IMR-90 (cell line): ENCODE results near the gene YKT6. TPM values are rescaled to one million over a fixed set of nuclear protein-coding genes. Genes with fewer than 3 reads are reported as not detected.

Experiments used
- ATAC-seq: fragments of 200-7000 bp; cut with Tn5 transposase; 2 replicates; pipeline ENCODE4 v1.9.1; 2020; ENCODE audit warnings: low read depth, mild to moderate bottlenecking, moderate library complexity
- BruUV-seq: library from RNA; stranded (reverse); fragments of 400-500 nt; replicated peaks from 2 replicates; lab custom pipeline; 2021; lab: Mats Ljungman, UMichigan
- CTCF ChIA-PET: fragments of 300-600 bp; formaldehyde crosslinking; extraction: SDS; loops from one replicate; lab custom pipeline; 2021; ENCODE audit warnings: antibody characterized with exemption; lab: Yijun Ruan, JAX
- POLR2A ChIA-PET: fragments of 300-600 bp; sonication (Branson Sonifier 250); formaldehyde crosslinking; loops from one replicate; lab custom pipeline; 2022; ENCODE audit warnings: antibody characterized with exemption; ENCODE audit not compliant: unreplicated experiment; lab: Charles Lee
- DNase-seq: peaks from one replicate; pipeline ENCODE4 v3.0.0; 2013
- H2AFZ ChIP-seq: replicated peaks from 2 replicates; pipeline ENCODE3; 2013; ENCODE audit warnings: low read length, mild to moderate bottlenecking; ENCODE audit not compliant: poor library complexity
- H2AK5ac ChIP-seq: 2 replicates; pipeline ENCODE4 v1.6.1; 2013; ENCODE audit warnings: low read depth, low read length, inconsistent platforms
- H2AK9ac ChIP-seq: replicated peaks from 2 replicates; pipeline ENCODE3; 2013; ENCODE audit warnings: mild to moderate bottlenecking, low read depth, low read length, moderate library complexity; ENCODE audit not compliant: poor library complexity
- H2BK120ac ChIP-seq: 2 replicates; pipeline ENCODE4 v1.6.1; 2013; ENCODE audit warnings: low read depth, low read length, inconsistent platforms
- H2BK15ac ChIP-seq: 3 replicates; pipeline ENCODE4 v1.6.1; 2013; ENCODE audit warnings: low read depth, low read length, inconsistent platforms
- H2BK20ac ChIP-seq: 2 replicates; pipeline ENCODE4 v1.6.1; 2013; ENCODE audit warnings: low read depth, mild to moderate bottlenecking, inconsistent platforms, low read length, moderate library complexity
- H2BK5ac ChIP-seq: 2 replicates; pipeline ENCODE4 v1.6.1; 2013; ENCODE audit warnings: mild to moderate bottlenecking, low read depth, low read length, inconsistent platforms; ENCODE audit not compliant: poor library complexity, severe bottlenecking
- H3K14ac ChIP-seq: replicated peaks from 2 replicates; pipeline ENCODE4 v1.6.1; 2013; ENCODE audit warnings: low read depth, low read length, inconsistent platforms
- H3K18ac ChIP-seq: 2 replicates; pipeline ENCODE4 v1.6.1; 2013; ENCODE audit warnings: low read depth, low read length, control low read depth
- H3K23ac ChIP-seq: 2 replicates; pipeline ENCODE4 v1.6.1; 2013; ENCODE audit warnings: low read depth, low read length, inconsistent platforms
- H3K27ac ChIP-seq: 2 replicates; pipeline ENCODE4 v1.5.1; 2013; ENCODE audit warnings: mild to moderate bottlenecking, control low read depth, low read length; ENCODE audit not compliant: insufficient read depth
- H3K27me3 ChIP-seq: 2 replicates; pipeline ENCODE4 v1.6.1; 2013; ENCODE audit warnings: low read length; ENCODE audit not compliant: control insufficient read depth, insufficient read depth
- H3K36me3 ChIP-seq: 2 replicates; pipeline ENCODE4 v1.6.1; 2013; ENCODE audit warnings: low read length, mixed read lengths; ENCODE audit not compliant: control insufficient read depth, insufficient read depth
- H3K4ac ChIP-seq: 2 replicates; pipeline ENCODE4 v1.6.1; 2013; ENCODE audit warnings: low read depth, low read length, inconsistent platforms
- H3K4me1 ChIP-seq: 2 replicates; pipeline ENCODE4 v1.6.1; 2013; ENCODE audit warnings: low read length, mixed read lengths; ENCODE audit not compliant: control insufficient read depth, insufficient read depth
- H3K4me2 ChIP-seq: 2 replicates; pipeline ENCODE4 v1.6.1; 2013; ENCODE audit warnings: low read depth, mild to moderate bottlenecking, control low read depth, low read length, moderate library complexity
- H3K4me3 ChIP-seq: 2 replicates; pipeline ENCODE4 v1.5.1; 2013; ENCODE audit warnings: low read depth, mild to moderate bottlenecking, control low read depth, low read length, moderate library complexity; ENCODE audit not compliant: insufficient read depth
- H3K56ac ChIP-seq: 2 replicates; pipeline ENCODE4 v1.6.1; 2013; ENCODE audit warnings: low read length, inconsistent platforms; ENCODE audit not compliant: insufficient read depth; ENCODE audit errors: extremely low read depth
- H3K79me1 ChIP-seq, 2 experiments: 2 replicates each; pipeline ENCODE4 v1.6.1; 2013; ENCODE audit warnings: low read length in 2 of 2, inconsistent platforms in 1 of 2, low read depth in 1 of 2
- H3K9ac ChIP-seq: 2 replicates; pipeline ENCODE4 v1.6.1; 2013; ENCODE audit warnings: low read depth, low read length, control low read depth
- H3K9me1 ChIP-seq: 2 replicates; pipeline ENCODE4 v1.6.1; 2013; ENCODE audit warnings: low read length, inconsistent platforms; ENCODE audit not compliant: insufficient read depth
- H3K9me3 ChIP-seq: 2 replicates; pipeline ENCODE4 v1.6.1; 2013; ENCODE audit warnings: low read length; ENCODE audit not compliant: control insufficient read depth, insufficient read depth
- H4K20me1 ChIP-seq: 2 replicates; pipeline ENCODE4 v1.6.1; 2013; ENCODE audit warnings: low read length, inconsistent platforms; ENCODE audit not compliant: insufficient read depth
- H4K5ac ChIP-seq: 2 replicates; pipeline ENCODE4 v1.6.1; 2013; ENCODE audit warnings: mild to moderate bottlenecking, low read depth, low read length, control low read depth
- H4K8ac ChIP-seq, 2 experiments: 2 replicates each; pipeline ENCODE4 v1.6.1; 2013; ENCODE audit warnings: low read depth in 2 of 2, low read length in 2 of 2, control low read depth in 1 of 2, inconsistent platforms in 1 of 2
- H4K91ac ChIP-seq: 2 replicates; pipeline ENCODE4 v1.6.1; 2013; ENCODE audit warnings: low read depth, low read length, inconsistent platforms; ENCODE audit not compliant: insufficient read depth
- BHLHE40 ChIP-seq: fragments of 150-350 bp; IDR thresholded peaks from 2 replicates; pipeline ENCODE4 v1.6.1; 2016; ENCODE audit warnings: mild to moderate bottlenecking, low read depth, low read length
- CEBPB ChIP-seq: IDR thresholded peaks from 2 replicates; pipeline ENCODE4 v1.6.1; 2012; ENCODE audit warnings: low read depth, low read length, improper control_type of control experiment
- CHD1 ChIP-seq: IDR thresholded peaks from 2 replicates; pipeline ENCODE4 v1.6.1; 2012; ENCODE audit warnings: low read depth, low read length, improper control_type of control experiment
- FOS ChIP-seq: fragments of 150-350 bp; IDR thresholded peaks from 2 replicates; pipeline ENCODE4 v1.6.1; 2016; ENCODE audit warnings: low read depth, low read length
- MAFK ChIP-seq: IDR thresholded peaks from 2 replicates; pipeline ENCODE4 v1.6.1; 2012; ENCODE audit warnings: low read depth, low read length, improper control_type of control experiment
- MAZ ChIP-seq: IDR thresholded peaks from 2 replicates; pipeline ENCODE4 v1.6.1; 2012; ENCODE audit warnings: low read depth, mild to moderate bottlenecking, low read length, improper control_type of control experiment, moderate library complexity, borderline replicate concordance
- MXI1 ChIP-seq: IDR thresholded peaks from 2 replicates; pipeline ENCODE4 v1.6.1; 2012; ENCODE audit warnings: low read depth, mild to moderate bottlenecking, low read length, moderate library complexity, borderline replicate concordance
- NFE2L2 ChIP-seq: fragments of 150-350 bp; IDR thresholded peaks from 2 replicates; pipeline ENCODE4 v1.6.1; 2016; ENCODE audit warnings: low read depth, mild to moderate bottlenecking, low read length
- POLR2A ChIP-seq: IDR thresholded peaks from 2 replicates; pipeline ENCODE4 v1.6.1; 2012; ENCODE audit warnings: mild to moderate bottlenecking, low read depth, low read length
- RAD21 ChIP-seq: IDR thresholded peaks from 2 replicates; pipeline ENCODE4 v1.6.1; 2012; ENCODE audit warnings: low read length, improper control_type of control experiment
- RCOR1 ChIP-seq: IDR thresholded peaks from 2 replicates; pipeline ENCODE4 v1.6.1; 2012; ENCODE audit warnings: mild to moderate bottlenecking, low read length, improper control_type of control experiment; ENCODE audit not compliant: insufficient replicate concordance
- SMC3 ChIP-seq: fragments of 150-350 bp; IDR thresholded peaks from 2 replicates; pipeline ENCODE4 v1.6.1; 2016; ENCODE audit warnings: low read depth, mild to moderate bottlenecking, antibody characterized with exemption, low read length, moderate library complexity
- WGBS, 2 experiments: methylation state at CpG; one replicate each; pipeline versions ENCODE4 v1.1.5 to v1.1.7; 2013; ENCODE audit warnings: missing lambda C conversion rate in 2 of 2; ENCODE audit not compliant: insufficient read length in 1 of 2; ENCODE audit errors: extremely low coverage in 2 of 2; 5-methylcytosine and 5-hydroxymethylcytosine counted together
- dilution Hi-C: fragments of 300-500 bp; cut with HindIII; formaldehyde crosslinking; loops from one replicate; pipeline ENCODE4 v1.14.3; 2018; ENCODE audit warnings: low sequenced_read_pairs; ENCODE audit not compliant: unreplicated experiment
- in situ Hi-C: fragments of 300-500 bp; cut with MboI; formaldehyde crosslinking; loops from 3 replicates; pipeline ENCODE4 v1.14.3; 2019; ENCODE audit warnings: low sequenced_read_pairs, inconsistent platforms, mixed read lengths
- intact Hi-C: fragments of 100-400 bp; cut with micrococcal nuclease; formaldehyde crosslinking; loops from 2 replicates; pipeline ENCODE4 v1.10.0; 2022
- polyA plus RNA-seq, 3 experiments: library from polyadenylated mRNA; depleted of rRNA; stranded (reverse); fragments of >200 nt; gene quantifications; 2 replicates each; pipeline ENCODE4 v1.2.3, GENCODE V29; 2012; ENCODE audit warnings: low replicate concordance in 1 of 3
- total RNA-seq: library from RNA; depleted of rRNA; stranded (reverse); fragments of >200 nt; gene quantifications from 2 replicates; pipeline ENCODE4 v1.2.3, GENCODE V29; 2012
- TF ChIP-seq, protein P1 (sequence below): fragments of 150-350 bp; IDR thresholded peaks from 2 replicates; pipeline ENCODE4 v1.6.1; 2017; ENCODE audit warnings: mild to moderate bottlenecking, antibody characterized with exemption, low read length, low read depth
- TF ChIP-seq, protein P2 (sequence below): conservative IDR thresholded peaks from 2 replicates; pipeline ENCODE4 v1.5.1; 2012; ENCODE audit warnings: mild to moderate bottlenecking, low read depth, low read length, improper control_type of control experiment

Gene YKT6
- total and polyA plus RNA-seq, 2 of the 4 experiments (the other 2 are of a cell fraction), result 115 to 120 TPM

DNA sequence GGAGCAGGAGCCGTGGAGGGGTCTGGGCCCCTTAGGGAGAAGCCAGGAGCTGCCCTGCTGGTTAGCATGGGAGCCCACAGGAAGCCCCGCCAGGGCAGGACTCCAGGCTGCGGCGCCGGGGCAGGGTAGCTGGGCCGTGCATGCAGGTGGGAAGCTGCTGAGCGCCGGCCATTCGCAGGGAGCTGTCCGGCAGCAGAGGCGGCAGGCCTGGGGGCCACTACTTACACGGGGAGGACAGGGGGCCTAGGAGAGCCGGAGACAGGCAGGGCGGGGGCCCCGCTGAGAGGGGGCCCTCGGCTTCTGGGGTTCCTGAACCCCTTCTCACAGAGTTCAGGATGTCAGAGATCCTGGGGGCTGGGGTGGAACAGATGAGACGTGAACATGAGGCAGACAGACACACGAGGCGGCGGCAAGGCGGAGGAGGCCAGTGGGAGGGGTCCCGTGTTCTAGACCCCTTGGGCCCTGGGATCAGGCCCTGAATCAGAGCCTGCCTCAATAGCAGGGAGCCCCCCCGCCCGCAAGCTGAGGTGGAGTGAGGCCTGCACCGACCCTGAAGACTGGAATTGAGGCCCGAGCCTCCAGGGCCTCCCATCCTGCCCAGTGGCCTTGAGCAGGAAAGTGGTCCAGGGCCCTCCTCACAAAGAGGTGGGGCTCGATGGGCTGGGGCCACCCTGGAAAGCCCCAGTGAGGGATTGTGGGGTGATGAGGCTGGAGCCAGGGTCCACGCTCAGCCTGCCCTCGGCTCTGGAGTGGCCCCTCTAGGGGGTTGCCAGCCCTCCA lies 28.0 kb downstream of the YKT6 start:
- Histone ChIP-seq H2BK20ac (no peak overlapping the region), H3K9ac (no peak overlapping the region), H3K18ac (no peak overlapping the region), H3K4me2 (no peak overlapping the region), H3K4me3 (no peak overlapping the region), H3K14ac (no peak overlapping the region), H3K56ac (no peak overlapping the region), H4K20me1 (no peaks in the 10 kb centered on the region), H3K4me1 (no peaks in the 10 kb centered on the region), H3K23ac (no peak overlapping the region), H3K9me3 (no peaks in the 10 kb centered on the region), H3K79me1 (no peaks in the 10 kb centered on the region), H2AK5ac (no peak overlapping the region), H3K27ac (no peak overlapping the region), H2AFZ (no peak overlapping the region), H3K27me3 (peaks cover 59% of the 10 kb centered on the region), H4K91ac (no peak overlapping the region), H4K8ac (no peak overlapping the region), H2AK9ac (no peak overlapping the region), H3K4ac (no peak overlapping the region), H3K36me3 (no peaks in the 10 kb centered on the region), H4K5ac (no peak overlapping the region), H2BK120ac (no peak overlapping the region), H2BK15ac (no peak overlapping the region), H3K9me1 (no peaks in the 10 kb centered on the region), H2BK5ac (no peak overlapping the region)
- ATAC-seq (no peak), DNase-seq (no peak)
- dilution Hi-C loops (no loop called here), intact Hi-C loops (no loop called here), in situ Hi-C loops (no loop called here)
- WGBS, 2 experiments, result 79% methylated on average over 9 of the region's 29 CpGs; no CpG with 5 or more reads in 1 of the 2 experiments
- ChIA-PET POLR2A (interaction anchor here (0.6 kb wide), 1 partner anchor 10 kb away, joined by 10 read pairs; no protein-coding TSS in a partner anchor), CTCF (no interaction called here)
- no TSS peak for BruUV-seq
- TF ChIP-seq MAZ (no peak), MAFK (no peak), FOS (no peak), NFE2L2 (no peak), SMC3 (no peak), CEBPB (no peak), MXI1 (no peak), RAD21 (no peak), POLR2A (no peak), BHLHE40 (no peak), RCOR1 (no peak), CHD1 (no peak)
- TF ChIP-seq, protein P1, sequence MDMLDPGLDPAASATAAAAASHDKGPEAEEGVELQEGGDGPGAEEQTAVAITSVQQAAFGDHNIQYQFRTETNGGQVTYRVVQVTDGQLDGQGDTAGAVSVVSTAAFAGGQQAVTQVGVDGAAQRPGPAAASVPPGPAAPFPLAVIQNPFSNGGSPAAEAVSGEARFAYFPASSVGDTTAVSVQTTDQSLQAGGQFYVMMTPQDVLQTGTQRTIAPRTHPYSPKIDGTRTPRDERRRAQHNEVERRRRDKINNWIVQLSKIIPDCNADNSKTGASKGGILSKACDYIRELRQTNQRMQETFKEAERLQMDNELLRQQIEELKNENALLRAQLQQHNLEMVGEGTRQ, result no peak
- TF ChIP-seq, protein P2, sequence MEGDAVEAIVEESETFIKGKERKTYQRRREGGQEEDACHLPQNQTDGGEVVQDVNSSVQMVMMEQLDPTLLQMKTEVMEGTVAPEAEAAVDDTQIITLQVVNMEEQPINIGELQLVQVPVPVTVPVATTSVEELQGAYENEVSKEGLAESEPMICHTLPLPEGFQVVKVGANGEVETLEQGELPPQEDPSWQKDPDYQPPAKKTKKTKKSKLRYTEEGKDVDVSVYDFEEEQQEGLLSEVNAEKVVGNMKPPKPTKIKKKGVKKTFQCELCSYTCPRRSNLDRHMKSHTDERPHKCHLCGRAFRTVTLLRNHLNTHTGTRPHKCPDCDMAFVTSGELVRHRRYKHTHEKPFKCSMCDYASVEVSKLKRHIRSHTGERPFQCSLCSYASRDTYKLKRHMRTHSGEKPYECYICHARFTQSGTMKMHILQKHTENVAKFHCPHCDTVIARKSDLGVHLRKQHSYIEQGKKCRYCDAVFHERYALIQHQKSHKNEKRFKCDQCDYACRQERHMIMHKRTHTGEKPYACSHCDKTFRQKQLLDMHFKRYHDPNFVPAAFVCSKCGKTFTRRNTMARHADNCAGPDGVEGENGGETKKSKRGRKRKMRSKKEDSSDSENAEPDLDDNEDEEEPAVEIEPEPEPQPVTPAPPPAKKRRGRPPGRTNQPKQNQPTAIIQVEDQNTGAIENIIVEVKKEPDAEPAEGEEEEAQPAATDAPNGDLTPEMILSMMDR, result no peak
